HG02970 (cell line): ENCODE results near the gene PSG4.
"Not testable (repeated sequence)": the region's sequence is repeated elsewhere in the genome, so short reads cannot be mapped to it uniquely, and the experiment has no call there.

Source experiments
- ATAC-seq: cut with Tn5 transposase; IDR thresholded peaks from one replicate; pipeline ENCODE4 v1.9.1; 2021; ENCODE audit warnings: mild to moderate bottlenecking, moderate library complexity, moderate number of reproducible peaks; ENCODE audit not compliant: unreplicated experiment, low FRiP score

Gene PSG4

DNA sequence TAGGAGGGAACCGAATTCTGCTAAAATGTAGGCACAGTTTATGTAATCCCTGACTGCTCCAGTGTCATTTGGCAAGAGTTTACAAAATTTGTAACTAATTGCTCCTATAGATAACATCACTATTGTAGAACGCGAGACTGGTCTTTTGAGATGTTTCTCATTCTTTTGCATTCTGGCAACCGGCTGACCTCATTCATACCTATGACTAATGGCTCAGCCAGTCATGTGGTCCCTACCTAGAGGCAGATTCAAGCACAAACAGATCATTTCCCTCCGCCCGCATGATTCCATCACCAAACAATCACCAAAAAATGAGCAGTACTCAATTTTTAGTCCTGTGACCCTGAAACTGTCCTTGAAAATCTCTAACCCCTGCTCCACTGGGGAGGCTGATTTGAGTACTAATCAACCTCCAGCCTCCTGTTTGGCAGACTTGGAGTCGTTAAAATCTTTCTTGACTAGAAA lies 4.1 kb downstream of the PSG4 start:
- ATAC-seq, result not testable (repeated sequence)

DNA sequence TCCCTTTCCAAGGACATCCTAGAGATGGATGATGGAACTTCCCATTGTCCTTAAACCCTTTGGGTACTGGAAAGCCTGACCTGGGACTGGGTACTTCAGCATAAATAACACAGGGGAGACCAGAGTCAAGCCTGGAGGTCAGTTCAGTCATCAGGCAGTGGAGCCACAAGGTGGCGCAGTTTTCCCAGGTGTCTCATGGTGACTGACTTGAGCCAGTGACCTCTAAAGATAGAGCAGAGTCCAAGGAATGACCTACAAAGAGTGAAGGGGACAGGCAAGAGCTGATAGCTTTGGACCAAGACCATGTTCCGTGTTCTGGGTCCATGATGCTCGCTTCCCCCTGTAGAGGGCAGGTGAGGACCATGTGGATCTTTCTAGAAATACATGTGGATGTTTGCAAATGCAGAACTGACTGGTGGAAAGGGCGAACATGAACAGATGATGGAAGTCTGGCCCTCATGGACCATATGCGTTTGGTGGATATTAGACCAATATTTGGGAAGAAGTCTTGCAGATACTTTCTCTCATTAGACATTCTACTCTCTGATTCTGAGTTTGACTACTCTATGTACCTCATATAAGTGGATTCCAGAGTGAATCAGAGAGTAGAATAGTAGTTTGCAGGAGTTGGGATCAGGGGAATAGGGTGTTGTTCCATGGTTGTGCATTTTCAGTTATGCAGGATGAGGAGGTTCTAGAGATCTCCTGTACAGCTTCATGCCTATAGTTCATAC lies 6.6 kb downstream of the PSG4 start:
- not testable (repeated sequence) for ATAC-seq

DNA sequence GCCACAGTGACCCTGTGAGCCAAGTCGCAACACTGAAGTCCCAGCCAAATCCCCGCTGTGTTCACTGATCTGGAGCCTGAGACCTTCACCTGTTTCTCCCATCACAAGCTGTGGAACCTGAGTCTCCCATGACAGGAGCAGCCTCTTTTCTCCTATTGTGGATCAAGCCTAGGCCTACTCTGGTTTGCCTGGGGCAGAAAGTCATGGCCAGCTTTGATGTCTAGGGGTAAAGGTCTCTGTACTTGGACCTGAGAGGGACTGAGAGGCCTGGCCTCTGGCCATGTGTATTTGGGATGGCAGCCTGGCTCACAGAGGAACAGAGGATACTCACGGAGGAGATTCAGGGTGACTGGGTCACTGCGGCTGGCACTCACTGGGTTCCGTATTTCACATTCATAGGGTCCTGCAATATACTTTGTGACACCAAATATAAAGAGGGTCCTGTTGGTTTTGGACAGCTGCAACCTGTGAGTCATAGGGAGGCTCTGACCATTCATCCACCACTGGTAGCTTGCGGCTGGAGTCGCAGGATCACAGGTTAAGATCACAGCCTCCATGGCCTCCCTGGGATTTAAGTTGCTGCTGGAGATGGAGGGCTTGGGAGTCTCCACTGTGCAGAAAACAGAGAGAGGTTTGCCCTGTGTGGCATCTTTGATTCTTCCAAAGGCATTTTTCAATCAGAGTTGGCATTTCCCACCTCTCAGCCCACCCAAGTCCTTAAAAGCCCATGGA lies 7.6 kb downstream of the PSG4 start:
- ATAC-seq, result not testable (repeated sequence)

DNA sequence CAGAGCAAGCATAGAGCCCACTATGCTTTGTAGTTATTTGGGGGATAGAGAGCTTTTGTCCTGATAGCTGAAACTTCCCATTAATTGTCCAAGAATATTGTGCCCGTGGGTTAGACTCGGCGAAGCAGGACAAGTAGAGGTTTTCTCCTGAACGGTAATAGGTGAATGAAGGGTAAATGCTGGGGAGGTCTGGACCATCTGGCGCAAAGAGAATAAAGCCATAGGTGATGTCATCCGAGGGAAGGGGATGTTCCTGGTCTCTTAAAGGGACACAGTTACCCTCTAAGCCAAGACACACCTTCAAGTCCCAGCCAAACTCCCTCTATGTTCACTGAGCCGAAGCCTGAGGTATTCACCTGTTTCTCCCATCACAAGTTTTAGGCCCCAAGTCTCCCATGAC lies 11.0 kb downstream of the PSG4 start:
- not testable (repeated sequence) for ATAC-seq

DNA sequence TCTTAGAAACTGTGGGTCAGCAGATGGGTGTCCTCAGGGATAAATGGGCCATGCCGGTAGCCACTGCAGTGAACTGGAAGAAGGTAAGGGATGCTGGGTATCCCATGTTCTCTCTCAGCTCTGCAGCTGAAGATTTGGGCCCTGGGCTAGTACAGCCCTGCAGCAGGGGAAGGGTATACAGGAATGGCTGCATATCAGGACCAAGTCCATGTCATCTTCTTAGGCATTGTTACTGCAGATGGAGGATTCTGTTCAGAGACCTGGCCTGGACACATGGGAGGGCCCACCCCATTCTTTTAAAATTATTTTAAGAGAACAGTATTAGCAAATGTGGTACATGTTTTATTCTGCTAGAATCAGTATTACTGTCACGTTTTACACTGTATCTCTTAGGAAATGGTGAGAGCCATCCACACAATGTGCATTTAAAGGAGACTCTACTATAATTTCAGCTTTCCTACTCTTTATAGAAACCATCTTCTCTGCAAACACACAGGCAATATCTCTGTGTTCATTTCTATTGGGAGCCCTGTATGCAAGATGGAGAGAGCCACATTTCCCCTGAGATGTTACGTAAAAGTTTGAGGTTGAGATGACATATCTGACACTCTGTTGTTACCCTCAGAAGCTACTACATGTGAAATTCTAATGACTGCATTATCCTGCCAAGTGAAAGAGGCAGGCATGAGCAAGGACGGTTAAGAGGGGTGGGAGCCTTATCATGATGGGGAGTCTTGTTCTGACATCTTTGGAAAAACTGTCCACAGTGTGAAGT lies 12.9 kb downstream of the PSG4 start:
- not testable (repeated sequence) for ATAC-seq

DNA sequence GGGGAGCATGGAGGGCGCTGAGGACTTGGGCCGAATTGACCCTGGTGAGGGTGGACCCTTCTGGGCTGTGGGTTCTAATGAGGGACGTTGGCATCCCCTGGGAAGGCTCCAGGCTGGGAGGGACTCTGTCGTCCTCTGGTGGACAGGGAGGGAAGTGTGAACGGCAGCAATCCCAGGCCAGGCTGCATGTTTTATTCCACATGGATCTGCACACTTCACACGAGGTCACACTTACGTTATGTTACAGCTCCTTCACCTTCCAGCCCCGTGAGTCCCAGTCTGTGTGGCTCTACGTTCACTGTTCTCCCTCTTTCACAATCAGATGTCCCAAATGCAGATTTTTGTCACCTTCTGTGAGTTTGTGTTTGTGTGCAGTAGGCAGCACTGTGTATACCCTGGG lies 17.3 kb downstream of the PSG4 start:
- ATAC-seq, result not testable (repeated sequence)

DNA sequence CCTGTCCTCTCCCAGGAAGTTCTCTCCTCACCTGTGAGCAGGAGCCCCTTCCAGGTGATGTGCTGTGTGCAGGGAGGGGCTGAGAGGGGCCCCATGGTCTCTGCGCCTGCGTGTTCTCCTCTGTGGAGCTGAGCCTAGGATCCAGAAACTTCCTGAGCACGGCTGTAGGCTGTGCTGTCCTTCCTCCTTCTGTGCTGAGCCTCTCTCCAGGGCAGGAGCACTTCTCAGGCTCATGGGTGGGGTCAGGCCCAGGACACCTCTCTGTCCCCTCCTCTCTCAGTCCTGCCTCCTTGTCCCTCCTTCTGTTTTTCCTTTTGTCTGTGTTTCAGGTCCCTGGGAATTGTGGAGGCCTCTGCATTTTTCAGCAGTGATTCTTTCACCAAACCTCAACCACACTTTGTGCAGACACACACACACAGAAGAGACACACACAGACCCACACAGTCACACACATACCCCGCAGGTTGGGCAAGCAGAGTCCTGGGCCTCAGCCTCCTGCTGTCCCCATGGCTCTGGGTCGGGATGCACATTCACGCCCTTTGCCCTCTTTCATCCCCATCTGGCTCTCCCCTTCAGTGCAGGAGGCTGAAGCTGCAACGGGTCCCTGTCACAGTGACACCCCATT lies 19.0 kb downstream of the PSG4 start, which contains the start of gene PSG5:
PSG5 (minus strand) TSS at position 226 of the 625 bp plus-strand sequence; CDS start at position 95, 131 bp downstream.
- not testable (repeated sequence) for ATAC-seq

DNA sequence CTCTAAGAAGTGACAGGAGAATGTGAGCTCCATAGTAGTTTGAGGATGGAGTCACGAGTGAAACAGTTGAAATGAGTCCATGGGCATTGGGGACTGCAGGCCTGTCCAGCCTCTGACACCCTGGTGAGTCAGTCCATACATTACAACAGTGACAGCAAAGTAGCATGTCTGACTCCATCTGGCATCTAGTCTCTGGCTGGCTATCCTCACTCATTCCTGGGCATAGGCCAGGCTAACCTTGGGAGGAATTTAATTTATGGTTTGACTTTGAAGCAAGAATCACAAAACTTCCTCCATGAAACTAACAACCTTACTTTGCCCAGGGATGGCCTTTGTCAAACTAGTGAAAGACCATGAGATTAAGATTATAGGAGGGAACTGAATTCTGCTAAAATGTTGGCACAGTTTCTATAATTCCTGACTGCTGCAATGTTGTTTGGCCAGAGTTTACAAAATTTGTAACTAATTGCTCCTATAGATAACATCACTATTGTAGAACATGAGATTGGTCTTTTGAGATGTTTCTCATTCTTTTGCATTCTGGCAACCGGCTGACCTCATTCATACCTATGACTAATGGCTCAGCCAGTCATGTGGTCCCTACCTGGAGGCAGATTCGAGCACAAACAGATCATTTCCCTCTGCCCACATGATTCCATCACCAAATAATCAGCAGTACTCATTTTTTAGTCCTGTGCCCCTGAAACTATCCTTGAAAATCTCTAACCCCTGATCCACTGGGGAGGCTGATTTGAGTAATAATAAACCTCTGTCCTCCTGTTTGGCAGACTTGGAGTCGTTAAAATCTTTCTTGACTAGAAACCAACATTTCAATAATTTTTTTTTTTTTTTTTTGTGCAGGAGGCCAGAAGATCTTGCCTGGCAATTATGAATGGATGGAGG lies 23.3 kb downstream of the PSG4 start:
- not testable (repeated sequence) for ATAC-seq

DNA sequence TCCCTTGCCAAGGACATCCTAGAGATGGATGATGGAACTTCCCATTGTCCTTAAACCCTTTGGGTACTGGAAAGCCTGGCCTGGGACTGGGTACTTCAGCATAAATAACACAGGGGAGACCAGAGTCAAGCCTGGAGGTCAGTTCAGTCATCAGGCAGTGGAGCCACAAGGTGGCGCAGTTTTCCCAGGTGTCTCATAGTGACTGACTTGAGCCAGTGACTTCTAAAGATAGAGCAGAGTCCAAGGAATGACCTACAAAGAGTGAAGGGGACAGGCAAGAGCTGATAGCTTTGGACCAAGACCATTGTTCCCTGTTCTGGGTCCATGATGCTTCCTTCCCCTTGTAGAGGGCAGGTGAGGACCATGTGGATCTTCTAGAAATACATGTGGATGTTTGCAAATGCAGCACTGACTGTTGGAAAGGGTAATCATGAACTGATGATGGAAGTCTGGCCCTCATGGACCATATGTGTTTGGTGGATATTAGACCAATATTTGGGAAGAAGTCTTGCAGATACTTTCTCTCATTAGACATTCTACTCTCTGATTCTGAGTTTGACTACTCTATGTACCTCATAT lies 25.8 kb downstream of the PSG4 start:
- not testable (repeated sequence) for ATAC-seq

DNA sequence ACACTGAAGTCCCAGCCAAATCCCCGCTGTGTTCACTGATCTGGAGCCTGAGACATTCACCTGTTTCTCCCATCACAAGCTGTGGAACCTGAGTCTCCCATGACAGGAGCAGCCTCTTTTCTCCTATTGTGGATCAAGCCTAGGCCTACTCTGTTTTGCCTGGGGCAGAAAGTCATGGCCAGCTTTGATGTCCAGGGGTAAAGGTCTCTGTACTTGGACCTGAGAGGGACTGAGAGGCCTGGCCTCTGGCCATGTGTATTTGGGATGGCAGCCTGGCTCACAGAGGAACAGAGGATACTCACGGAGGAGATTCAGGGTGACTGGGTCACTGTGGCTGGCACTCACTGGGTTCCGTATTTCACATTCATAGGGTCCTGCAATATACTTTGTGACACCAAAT lies 26.9 kb downstream of the PSG4 start:
- not testable (repeated sequence) for ATAC-seq

DNA sequence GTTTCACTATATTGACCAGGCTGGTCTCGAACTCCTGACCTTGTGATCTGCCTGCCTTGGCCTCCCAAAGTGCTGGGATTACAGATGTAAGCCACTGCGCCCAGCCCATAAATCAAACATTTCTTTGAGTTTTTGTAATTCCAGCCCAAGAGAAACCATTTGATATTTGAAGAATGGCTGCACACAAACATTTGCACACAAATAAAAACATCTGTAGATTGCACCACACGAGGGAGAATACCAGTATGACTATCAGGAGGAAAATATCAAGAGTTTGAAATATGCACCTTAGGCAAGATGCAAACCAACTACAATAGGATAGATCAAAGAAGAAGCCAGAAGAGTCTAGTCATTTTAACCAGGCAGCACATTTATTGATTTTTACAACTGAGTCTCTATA lies 39.5 kb downstream of the PSG4 start:
- ATAC-seq, result not testable (repeated sequence)

DNA sequence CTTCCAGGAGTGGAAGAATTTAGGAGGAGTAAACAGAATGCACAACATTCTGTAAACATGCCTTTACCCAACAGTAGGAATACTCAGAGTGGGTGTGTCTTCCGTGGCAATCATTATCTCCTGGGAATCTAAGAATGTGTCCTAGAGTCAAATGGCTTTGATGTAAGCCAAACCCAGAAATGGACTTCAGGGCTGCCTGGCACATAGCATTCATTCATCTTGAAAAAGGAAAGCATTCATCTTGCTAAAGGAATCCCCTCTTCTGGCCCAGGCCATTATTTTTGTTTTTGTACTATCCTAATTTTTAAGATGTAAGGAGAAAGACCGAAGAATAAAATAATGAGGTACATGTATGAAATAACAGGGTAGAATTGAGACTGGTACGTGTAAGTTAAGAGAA lies 42.3 kb downstream of the PSG4 start:
- not testable (repeated sequence) for ATAC-seq

DNA sequence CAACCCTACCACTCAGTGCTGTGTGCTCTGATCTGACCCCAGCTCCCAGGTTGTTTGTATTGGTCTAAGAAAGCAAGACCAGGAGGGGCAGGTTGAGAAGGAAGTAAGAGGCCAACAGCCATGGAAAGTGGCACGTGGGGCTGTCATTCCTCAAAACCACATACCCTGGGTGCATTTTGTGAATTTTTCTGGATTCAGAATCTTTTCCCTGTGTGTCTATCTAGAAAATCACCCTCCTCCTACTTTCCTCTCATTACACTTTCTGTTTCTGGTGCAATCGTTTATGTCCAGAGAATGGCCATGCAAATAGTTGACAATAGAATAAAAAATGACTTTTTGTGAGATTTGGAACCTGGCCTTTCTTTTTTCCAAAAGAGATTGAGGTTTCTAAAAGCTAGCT lies 43.2 kb downstream of the PSG4 start:
- ATAC-seq, result not testable (repeated sequence)

DNA sequence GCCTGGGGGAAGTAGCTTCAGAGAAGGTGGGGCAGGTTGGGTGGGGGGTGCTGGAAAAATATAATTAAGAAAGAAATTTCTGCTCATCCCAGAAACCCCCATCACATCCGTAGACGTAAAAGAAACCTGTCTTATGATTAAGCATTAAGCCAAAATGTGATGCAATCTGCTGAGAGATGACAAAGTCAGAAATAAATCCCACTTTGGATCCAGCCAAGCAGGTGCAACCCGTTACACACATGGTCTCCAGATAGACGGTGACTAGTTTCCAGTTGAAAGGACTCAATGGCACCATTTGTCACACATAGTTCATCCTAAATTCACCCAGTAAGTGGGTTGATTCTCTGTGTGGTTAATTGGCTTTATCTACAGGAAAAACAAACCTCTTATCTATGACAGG lies 53.2 kb downstream of the PSG4 start:
- no peak for ATAC-seq

DNA sequence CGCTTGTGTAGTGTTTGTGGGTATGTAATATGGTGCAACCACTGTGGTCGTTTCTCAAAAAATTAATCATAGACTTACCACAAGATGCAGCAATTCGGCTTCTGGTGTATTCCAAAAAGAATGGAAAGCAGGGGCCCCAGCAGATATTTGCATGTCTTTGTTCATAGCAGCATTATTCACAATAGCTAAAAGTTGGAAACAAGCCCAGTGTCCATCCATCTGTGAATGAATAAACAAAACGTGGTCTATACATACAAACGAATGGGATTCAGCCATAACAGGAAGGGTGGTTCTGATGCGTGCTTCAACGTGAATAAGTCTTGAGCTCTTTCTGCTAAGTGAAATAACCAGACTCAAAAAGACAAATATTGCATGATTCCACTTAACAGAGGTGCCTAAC lies 55.6 kb downstream of the PSG4 start:
- ATAC-seq, result not testable (repeated sequence)

DNA sequence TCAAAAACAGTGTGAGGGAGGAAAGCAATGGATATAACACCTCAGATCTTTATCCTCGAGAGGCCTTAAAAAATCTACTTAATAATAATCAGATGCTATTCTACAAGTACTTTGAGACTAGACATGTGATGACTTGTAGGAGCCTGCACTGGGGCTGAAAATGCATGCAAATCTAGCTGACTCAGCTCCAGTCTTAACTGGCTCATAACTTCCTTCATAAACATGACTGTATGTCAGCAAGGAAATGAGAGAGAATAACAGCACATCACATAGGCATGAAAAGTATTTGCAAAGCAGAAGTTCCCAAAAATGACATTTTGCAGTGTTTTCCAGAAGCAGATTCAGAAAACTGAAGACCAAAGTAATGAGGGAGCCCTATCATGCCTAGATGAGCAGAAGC lies 57.2 kb downstream of the PSG4 start:
- no peak for ATAC-seq
